Central memory CD8-positive, alpha-beta T cell (primary cell): ENCODE data around the gene CRISPLD2.
"Not testable (repeated sequence)": the region's sequence is repeated elsewhere in the genome, so short reads cannot be mapped to it uniquely, and the experiment has no call there.

Source experiments
- ATAC-seq: fragments of 150-1000 bp; cut with Tn5 transposase; replicated peaks from 2 replicates; pipeline ENCODE4 v1.10.0; 2022; ENCODE audit warnings: mild to moderate bottlenecking, moderate FRiP score, moderate number of reproducible peaks; ENCODE audit not compliant: poor library complexity, severe bottlenecking; ENCODE audit errors: extremely low read depth
- DNase-seq, 2 donors: peaks; one replicate each; pipeline ENCODE4 v3.0.0; 2021; ENCODE audit warnings: low spot score in 2 of 2
- H3K27ac Mint-ChIP-seq: one replicate; pipeline ENCODE4 v1.8.0; 2022; ENCODE audit warnings: low read depth, mild to moderate bottlenecking, moderate library complexity, mixed read lengths
- H3K27me3 Mint-ChIP-seq: one replicate; pipeline ENCODE4 v1.8.0; 2022; ENCODE audit warnings: mixed read lengths
- H3K36me3 Mint-ChIP-seq: one replicate; pipeline ENCODE4 v1.8.0; 2022; ENCODE audit warnings: mild to moderate bottlenecking, moderate library complexity, mixed read lengths; ENCODE audit not compliant: insufficient read depth
- H3K4me1 Mint-ChIP-seq: one replicate; pipeline ENCODE4 v1.8.0; 2022; ENCODE audit warnings: mixed read lengths
- H3K4me3 Mint-ChIP-seq: one replicate; pipeline ENCODE4 v1.8.0; 2022; ENCODE audit warnings: mild to moderate bottlenecking, moderate library complexity, mixed read lengths
- H3K9me3 Mint-ChIP-seq: one replicate; pipeline ENCODE4 v1.8.0; 2022; ENCODE audit warnings: mixed read lengths

CRISPLD2 gene

GRCh38 chr16:84850714-84851113 is 30.9 kb downstream of the CRISPLD2 start:
- DNase-seq (no peak), ATAC-seq (no peak)
- H3K27ac Mint-ChIP-seq = no peak overlapping the region
- no peaks in the 10 kb centered on the region for H3K36me3 Mint-ChIP-seq
- no peak overlapping the region for H3K4me3 Mint-ChIP-seq
- H3K27me3 Mint-ChIP-seq = peaks cover 70% of the 10 kb centered on the region
- no peaks in the 10 kb centered on the region for H3K4me1 Mint-ChIP-seq
- H3K9me3 Mint-ChIP-seq = no peaks in the 10 kb centered on the region

GRCh38 chr16:84851192-84852127 is 31.7 kb downstream of the CRISPLD2 start:
- Mint-ChIP-seq H3K9me3 (no peaks in the 10 kb centered on the region), H3K36me3 (no peaks in the 10 kb centered on the region), H3K4me3 (no peak overlapping the region), H3K4me1 (no peaks in the 10 kb centered on the region), H3K27ac (no peak overlapping the region), H3K27me3 (peaks cover 70% of the 10 kb centered on the region)
- no peak for DNase-seq
- ATAC-seq = no peak

- Mint-ChIP-seq H3K9me3 (no peaks in the 10 kb centered on the region), H3K27ac (no peak overlapping the region), H3K4me1 (no peaks in the 10 kb centered on the region), H3K36me3 (no peaks in the 10 kb centered on the region), H3K27me3 (peaks cover 54% of the 10 kb centered on the region), H3K4me3 (no peak overlapping the region)
- no peak for ATAC-seq
- no peak for DNase-seq
Measured at GRCh38 chr16:84853534-84853933, 33.7 kb downstream of the CRISPLD2 start.

- ATAC-seq (no peak), DNase-seq (no peak)
- H3K9me3 Mint-ChIP-seq = peaks cover 4% of the 10 kb centered on the region
- no peak overlapping the region for H3K4me3 Mint-ChIP-seq
- H3K36me3 Mint-ChIP-seq = no peaks in the 10 kb centered on the region
- no peak overlapping the region for H3K27ac Mint-ChIP-seq
- H3K27me3 Mint-ChIP-seq = peaks cover 56% of the 10 kb centered on the region
- H3K4me1 Mint-ChIP-seq = no peaks in the 10 kb centered on the region
Measured at GRCh38 chr16:84854759-84855158, 35.0 kb downstream of the CRISPLD2 start.

- not testable (repeated sequence) for H3K4me3 Mint-ChIP-seq, ATAC-seq
Measured at GRCh38 chr16:84855435-84856202, 35.8 kb downstream of the CRISPLD2 start.

GRCh38 chr16:84856203-84856581 is 36.4 kb downstream of the CRISPLD2 start:
- not testable (repeated sequence) for DNase-seq, H3K4me1 Mint-ChIP-seq, H3K27ac Mint-ChIP-seq, ATAC-seq, H3K36me3 Mint-ChIP-seq, H3K4me3 Mint-ChIP-seq
- Mint-ChIP-seq H3K27me3 (peaks cover 55% of the 10 kb centered on the region), H3K9me3 (peaks cover 15% of the 10 kb centered on the region)

More at GRCh38 chr16:84855435-84856202, 35.8 kb downstream of the CRISPLD2 start:
- Mint-ChIP-seq H3K9me3 (peaks cover 12% of the 10 kb centered on the region), H3K27me3 (peaks cover 60% of the 10 kb centered on the region)
- not testable (repeated sequence) for H3K27ac Mint-ChIP-seq, H3K4me1 Mint-ChIP-seq, H3K36me3 Mint-ChIP-seq, DNase-seq

- H3K36me3 Mint-ChIP-seq = not testable (repeated sequence)
Measured at GRCh38 chr16:84856811-84857210, 37.0 kb downstream of the CRISPLD2 start.

GRCh38 chr16:84859681-84860080 is 39.9 kb downstream of the CRISPLD2 start:
- Mint-ChIP-seq H3K4me3 (no peak overlapping the region), H3K27me3 (peaks cover 44% of the 10 kb centered on the region), H3K27ac (no peak overlapping the region), H3K9me3 (peaks cover 15% of the 10 kb centered on the region), H3K36me3 (no peaks in the 10 kb centered on the region), H3K4me1 (no peaks in the 10 kb centered on the region)
- no peak for ATAC-seq
- no peak for DNase-seq

More at GRCh38 chr16:84856811-84857210, 37.0 kb downstream of the CRISPLD2 start:
- Mint-ChIP-seq H3K27me3 (peaks cover 51% of the 10 kb centered on the region), H3K9me3 (peaks cover 15% of the 10 kb centered on the region)
- ATAC-seq, H3K4me3 Mint-ChIP-seq, DNase-seq, H3K27ac Mint-ChIP-seq, H3K4me1 Mint-ChIP-seq: not testable (repeated sequence)

- H3K36me3 Mint-ChIP-seq = no peaks in the 10 kb centered on the region
- H3K27ac Mint-ChIP-seq = no peak overlapping the region
- no peak overlapping the region for H3K4me3 Mint-ChIP-seq
- H3K9me3 Mint-ChIP-seq = peaks cover 15% of the 10 kb centered on the region
- H3K27me3 Mint-ChIP-seq = peaks cover 43% of the 10 kb centered on the region
- DNase-seq (no peak), ATAC-seq (no peak)
- H3K4me1 Mint-ChIP-seq = no peaks in the 10 kb centered on the region
Measured at GRCh38 chr16:84860383-84860782, 40.6 kb downstream of the CRISPLD2 start.

GRCh38 chr16:84861671-84862070 is 41.9 kb downstream of the CRISPLD2 start:
- no peak for DNase-seq
- no peaks in the 10 kb centered on the region for H3K36me3 Mint-ChIP-seq
- H3K9me3 Mint-ChIP-seq = peaks cover 15% of the 10 kb centered on the region
- no peak overlapping the region for H3K4me3 Mint-ChIP-seq
- no peak for ATAC-seq
- H3K27ac Mint-ChIP-seq = no peak overlapping the region
- no peaks in the 10 kb centered on the region for H3K4me1 Mint-ChIP-seq
- H3K27me3 Mint-ChIP-seq = peaks cover 50% of the 10 kb centered on the region

GRCh38 chr16:84862804-84863480 is 43.2 kb downstream of the CRISPLD2 start:
- Mint-ChIP-seq H3K27me3 (peaks cover 63% of the 10 kb centered on the region), H3K27ac (no peak overlapping the region), H3K9me3 (peaks cover 15% of the 10 kb centered on the region), H3K4me1 (no peaks in the 10 kb centered on the region), H3K4me3 (no peak overlapping the region), H3K36me3 (no peaks in the 10 kb centered on the region)
- DNase-seq (no peak), ATAC-seq (no peak)

GRCh38 chr16:84863481-84863814 is 43.7 kb downstream of the CRISPLD2 start:
- no peaks in the 10 kb centered on the region for H3K4me1 Mint-ChIP-seq
- H3K4me3 Mint-ChIP-seq = no peak overlapping the region
- H3K36me3 Mint-ChIP-seq = no peaks in the 10 kb centered on the region
- H3K27me3 Mint-ChIP-seq = peaks cover 68% of the 10 kb centered on the region
- ATAC-seq (no peak), DNase-seq (no peak)
- no peak overlapping the region for H3K27ac Mint-ChIP-seq
- H3K9me3 Mint-ChIP-seq = peaks cover 15% of the 10 kb centered on the region
